Astrocyte (in vitro differentiated cells and primary cell): ENCODE results near the gene HOXD10. TPM values are rescaled to one million over a fixed set of nuclear protein-coding genes. Genes with fewer than 3 reads are reported as not detected.

ENCODE experiments used
- DNase-seq: peaks from one replicate; pipeline ENCODE4 v3.0.0-alpha.2; 2010; ENCODE audit warnings: low read depth
- FAIRE-seq: peaks from 2 replicates; lab custom pipeline; 2011; peaks lifted over from hg19 to GRCh38; lab: Jason Lieb, UNC
- H2AFZ ChIP-seq: 2 replicates; pipeline ENCODE4 v1.6.0; 2012; ENCODE audit warnings: low read depth, low read length, inconsistent platforms
- H3K27ac ChIP-seq: 2 replicates; pipeline ENCODE4 v1.5.1; 2011; ENCODE audit warnings: low read depth, low read length, inconsistent platforms
- H3K27me3 ChIP-seq: 2 replicates; pipeline ENCODE4 v1.6.0; 2011; ENCODE audit warnings: low read length, inconsistent platforms; ENCODE audit not compliant: insufficient read depth
- H3K36me3 ChIP-seq: 2 replicates; pipeline ENCODE4 v1.5.1; 2011; ENCODE audit warnings: low read length, inconsistent platforms; ENCODE audit not compliant: insufficient read depth
- H3K4me1 ChIP-seq: 2 replicates; pipeline ENCODE4 v1.5.1; 2011; ENCODE audit warnings: low read length, inconsistent platforms; ENCODE audit not compliant: insufficient read depth
- H3K4me2 ChIP-seq: 2 replicates; pipeline ENCODE4 v1.6.0; 2012; ENCODE audit warnings: low read length, inconsistent platforms
- H3K4me3 ChIP-seq: 2 replicates; pipeline ENCODE4 v1.5.1; 2011; ENCODE audit warnings: low read depth, mild to moderate bottlenecking, low read length, inconsistent platforms; ENCODE audit not compliant: insufficient read depth
- H3K79me2 ChIP-seq: 2 replicates; pipeline ENCODE4 v1.6.0; 2012; ENCODE audit warnings: mild to moderate bottlenecking, low read length, inconsistent platforms; ENCODE audit not compliant: insufficient read depth
- H3K9ac ChIP-seq: 2 replicates; pipeline ENCODE4 v1.6.0; 2012; ENCODE audit warnings: mild to moderate bottlenecking, low read length, inconsistent platforms
- H3K9me3 ChIP-seq: 2 replicates; pipeline ENCODE4 v1.5.1; 2012; ENCODE audit warnings: low read depth, mild to moderate bottlenecking, low read length, inconsistent platforms; ENCODE audit not compliant: insufficient read depth
- H4K20me1 ChIP-seq: 2 replicates; pipeline ENCODE4 v1.6.0; 2012; ENCODE audit warnings: low read length, inconsistent platforms; ENCODE audit not compliant: insufficient read depth
- H3K27ac Mint-ChIP-seq: one replicate; pipeline ENCODE4 v1.8.0; 2021; ENCODE audit warnings: mild to moderate bottlenecking, mixed read lengths; ENCODE audit not compliant: unreplicated experiment
- H3K27me3 Mint-ChIP-seq: one replicate; pipeline ENCODE4 v1.8.0; 2021; ENCODE audit warnings: low read depth, mixed read lengths; ENCODE audit not compliant: unreplicated experiment
- H3K36me3 Mint-ChIP-seq: one replicate; pipeline ENCODE4 v1.8.0; 2021; ENCODE audit warnings: low read depth, mixed read lengths; ENCODE audit not compliant: unreplicated experiment
- H3K4me1 Mint-ChIP-seq: one replicate; pipeline ENCODE4 v1.8.0; 2021; ENCODE audit warnings: low read depth, mixed read lengths; ENCODE audit not compliant: unreplicated experiment
- H3K4me3 Mint-ChIP-seq: one replicate; pipeline ENCODE4 v1.8.0; 2021; ENCODE audit warnings: mild to moderate bottlenecking, moderate library complexity, mixed read lengths; ENCODE audit not compliant: unreplicated experiment
- H3K9me3 Mint-ChIP-seq: one replicate; pipeline ENCODE4 v1.8.0; 2021; ENCODE audit warnings: mild to moderate bottlenecking, mixed read lengths; ENCODE audit not compliant: unreplicated experiment
- CTCF ChIP-seq: IDR thresholded peaks from 2 replicates; pipeline ENCODE4 v1.5.1; 2011; ENCODE audit warnings: low read depth, mild to moderate bottlenecking, inconsistent platforms, low read length, moderate library complexity; ENCODE audit not compliant: insufficient read depth
- EZH2 ChIP-seq: IDR thresholded peaks from 2 replicates; pipeline ENCODE4 v1.6.1; 2012; ENCODE audit warnings: mild to moderate bottlenecking, low read length, inconsistent platforms; ENCODE audit not compliant: insufficient read depth
- total RNA-seq: library from RNA; stranded (reverse); gene quantifications from 2 replicates; pipeline ENCODE4 v1.2.1, GENCODE V29; 2021

HOXD10 gene
- total RNA-seq, 1 donor from 2014 or later: not detected

- H3K4me1 Mint-ChIP-seq: peaks cover 5% of the 10 kb centered on the region
- TF ChIP-seq EZH2 (peak; percentile 36), CTCF (no peak)
- Histone ChIP-seq H3K4me3 (no peak overlapping the region), H2AFZ (no peak overlapping the region), H3K4me2 (no peak overlapping the region), H3K27ac (no peak overlapping the region), H3K36me3 (no peaks in the 10 kb centered on the region), H3K27me3 (peaks cover 85% of the 10 kb centered on the region), H3K4me1 (peaks cover 2% of the 10 kb centered on the region), H4K20me1 (no peaks in the 10 kb centered on the region), H3K9ac (no peak overlapping the region), H3K9me3 (peaks cover 10% of the 10 kb centered on the region), H3K79me2 (no peaks in the 10 kb centered on the region)
- DNase-seq (no peak), FAIRE-seq (no peak)
- H3K36me3 Mint-ChIP-seq: peaks cover 4% of the 10 kb centered on the region
- H3K27ac Mint-ChIP-seq: no peak overlapping the region
- H3K9me3 Mint-ChIP-seq: peaks cover 20% of the 10 kb centered on the region
- peaks cover 86% of the 10 kb centered on the region for H3K27me3 Mint-ChIP-seq
- H3K4me3 Mint-ChIP-seq: no peak overlapping the region
Measured at GRCh38 chr2:176075481-176075880, 41.1 kb upstream of the HOXD10 start.

GRCh38 chr2:176076063-176076462, 40.5 kb upstream of the HOXD10 start:
- Mint-ChIP-seq H3K4me1 (peaks cover 5% of the 10 kb centered on the region), H3K27me3 (peaks cover 82% of the 10 kb centered on the region), H3K36me3 (peaks cover 4% of the 10 kb centered on the region), H3K27ac (no peak overlapping the region), H3K4me3 (no peak overlapping the region), H3K9me3 (peaks cover 20% of the 10 kb centered on the region)
- H3K27me3 ChIP-seq: peaks cover 85% of the 10 kb centered on the region
- no peak overlapping the region for H3K27ac ChIP-seq
- H3K9me3 ChIP-seq: peaks cover 9% of the 10 kb centered on the region
- FAIRE-seq (no peak), DNase-seq (no peak)
- TF ChIP-seq EZH2 (no peak), CTCF (no peak)
- H3K4me1 ChIP-seq: peaks cover 3% of the 10 kb centered on the region
- H3K4me3 ChIP-seq: no peak overlapping the region
- H2AFZ ChIP-seq: no peak overlapping the region
- H3K36me3 ChIP-seq: no peaks in the 10 kb centered on the region
- no peak overlapping the region for H3K9ac ChIP-seq
- no peaks in the 10 kb centered on the region for H3K79me2 ChIP-seq
- H4K20me1 ChIP-seq: no peaks in the 10 kb centered on the region
- no peak overlapping the region for H3K4me2 ChIP-seq

- no peak overlapping the region for H3K4me3 ChIP-seq
- H3K4me1 Mint-ChIP-seq: peaks cover 5% of the 10 kb centered on the region
- peaks cover 4% of the 10 kb centered on the region for H3K36me3 Mint-ChIP-seq
- no peak overlapping the region for H2AFZ ChIP-seq
- H3K9me3 ChIP-seq: peaks cover 5% of the 10 kb centered on the region
- no peak overlapping the region for H3K4me2 ChIP-seq
- TF ChIP-seq EZH2: no peak
- TF ChIP-seq CTCF: no peak
- H3K9me3 Mint-ChIP-seq: peaks cover 23% of the 10 kb centered on the region
- no peak overlapping the region for H3K9ac ChIP-seq
- H4K20me1 ChIP-seq: peaks cover 3% of the 10 kb centered on the region
- H3K4me1 ChIP-seq: peaks cover 3% of the 10 kb centered on the region
- H3K27ac Mint-ChIP-seq: no peak overlapping the region
- no peak overlapping the region for H3K4me3 Mint-ChIP-seq
- peaks cover 84% of the 10 kb centered on the region for H3K27me3 Mint-ChIP-seq
- DNase-seq (no peak), FAIRE-seq (no peak)
- H3K79me2 ChIP-seq: no peaks in the 10 kb centered on the region
- H3K27ac ChIP-seq: no peak overlapping the region
- peaks cover 85% of the 10 kb centered on the region for H3K27me3 ChIP-seq
- H3K36me3 ChIP-seq: no peaks in the 10 kb centered on the region
Measured at GRCh38 chr2:176076796-176077195, 39.8 kb upstream of the HOXD10 start.
